Epithelial cell of esophagus (primary cell): ENCODE results near the gene ACSL5.
"Not testable (repeated sequence)": the region's sequence is repeated elsewhere in the genome, so short reads cannot be mapped to it uniquely, and the experiment has no call there.

Experiments
- DNase-seq: peaks from one replicate; pipeline ENCODE4 v3.0.0; 2010; ENCODE audit warnings: low read depth
- H3K4me3 ChIP-seq: 2 replicates; pipeline ENCODE4 v1.5.1; 2011; ENCODE audit warnings: mild to moderate bottlenecking, low read length, control low read depth
- TF ChIP-seq, protein P1 (sequence below): IDR thresholded peaks from 2 replicates; pipeline ENCODE4 v1.5.1; 2011; ENCODE audit warnings: low read depth, mild to moderate bottlenecking, low read length, control low read depth, inconsistent platforms; ENCODE audit not compliant: insufficient read depth; ENCODE audit errors: missing control alignments

The ACSL5 gene

DNA sequence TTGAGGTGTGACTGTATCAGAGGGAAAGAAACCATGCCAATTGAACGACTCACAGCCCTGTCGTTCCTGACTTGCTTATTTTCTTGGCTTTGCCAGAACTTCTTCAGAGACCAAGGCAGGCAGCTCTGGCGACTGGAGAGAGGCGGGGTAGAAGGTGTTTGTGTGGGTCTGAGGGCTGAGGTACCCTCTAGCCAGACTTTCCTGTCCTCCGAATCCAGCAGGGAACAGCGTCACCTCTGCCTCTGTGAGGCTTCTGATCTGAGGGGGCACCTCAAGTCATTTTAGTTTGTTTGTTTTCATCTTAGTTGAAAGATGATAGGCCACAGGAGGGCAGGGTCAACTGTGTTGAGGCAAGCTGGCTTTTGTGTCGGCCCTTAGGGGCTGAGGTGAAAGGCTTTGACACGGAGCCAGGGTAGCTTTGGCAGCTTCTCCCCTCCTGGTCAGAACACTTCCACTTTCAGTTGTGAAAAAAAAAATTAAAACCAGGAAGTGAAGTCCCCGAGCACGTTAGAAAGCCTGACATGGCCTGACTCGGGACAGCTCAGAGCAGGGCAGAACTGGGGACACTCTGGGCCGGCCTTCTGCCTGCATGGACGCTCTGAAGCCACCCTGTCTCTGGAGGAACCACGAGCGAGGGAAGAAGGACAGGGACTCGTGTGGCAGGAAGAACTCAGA lies 1.9 kb downstream of the ACSL5 start:
- no peak overlapping the region for H3K4me3 ChIP-seq
- DNase-seq, result peak; percentile 18
- TF ChIP-seq, protein P1, sequence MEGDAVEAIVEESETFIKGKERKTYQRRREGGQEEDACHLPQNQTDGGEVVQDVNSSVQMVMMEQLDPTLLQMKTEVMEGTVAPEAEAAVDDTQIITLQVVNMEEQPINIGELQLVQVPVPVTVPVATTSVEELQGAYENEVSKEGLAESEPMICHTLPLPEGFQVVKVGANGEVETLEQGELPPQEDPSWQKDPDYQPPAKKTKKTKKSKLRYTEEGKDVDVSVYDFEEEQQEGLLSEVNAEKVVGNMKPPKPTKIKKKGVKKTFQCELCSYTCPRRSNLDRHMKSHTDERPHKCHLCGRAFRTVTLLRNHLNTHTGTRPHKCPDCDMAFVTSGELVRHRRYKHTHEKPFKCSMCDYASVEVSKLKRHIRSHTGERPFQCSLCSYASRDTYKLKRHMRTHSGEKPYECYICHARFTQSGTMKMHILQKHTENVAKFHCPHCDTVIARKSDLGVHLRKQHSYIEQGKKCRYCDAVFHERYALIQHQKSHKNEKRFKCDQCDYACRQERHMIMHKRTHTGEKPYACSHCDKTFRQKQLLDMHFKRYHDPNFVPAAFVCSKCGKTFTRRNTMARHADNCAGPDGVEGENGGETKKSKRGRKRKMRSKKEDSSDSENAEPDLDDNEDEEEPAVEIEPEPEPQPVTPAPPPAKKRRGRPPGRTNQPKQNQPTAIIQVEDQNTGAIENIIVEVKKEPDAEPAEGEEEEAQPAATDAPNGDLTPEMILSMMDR, result no peak

GRCh38 chr10:112376396-112376790 lies 2.5 kb downstream of the ACSL5 start:
- DNase-seq, result no peak
- no peak overlapping the region for H3K4me3 ChIP-seq
- TF ChIP-seq, protein P1, result no peak

GRCh38 chr10:112377116-112377515 lies 3.2 kb downstream of the ACSL5 start:
- DNase-seq, H3K4me3 ChIP-seq: not testable (repeated sequence)

DNA sequence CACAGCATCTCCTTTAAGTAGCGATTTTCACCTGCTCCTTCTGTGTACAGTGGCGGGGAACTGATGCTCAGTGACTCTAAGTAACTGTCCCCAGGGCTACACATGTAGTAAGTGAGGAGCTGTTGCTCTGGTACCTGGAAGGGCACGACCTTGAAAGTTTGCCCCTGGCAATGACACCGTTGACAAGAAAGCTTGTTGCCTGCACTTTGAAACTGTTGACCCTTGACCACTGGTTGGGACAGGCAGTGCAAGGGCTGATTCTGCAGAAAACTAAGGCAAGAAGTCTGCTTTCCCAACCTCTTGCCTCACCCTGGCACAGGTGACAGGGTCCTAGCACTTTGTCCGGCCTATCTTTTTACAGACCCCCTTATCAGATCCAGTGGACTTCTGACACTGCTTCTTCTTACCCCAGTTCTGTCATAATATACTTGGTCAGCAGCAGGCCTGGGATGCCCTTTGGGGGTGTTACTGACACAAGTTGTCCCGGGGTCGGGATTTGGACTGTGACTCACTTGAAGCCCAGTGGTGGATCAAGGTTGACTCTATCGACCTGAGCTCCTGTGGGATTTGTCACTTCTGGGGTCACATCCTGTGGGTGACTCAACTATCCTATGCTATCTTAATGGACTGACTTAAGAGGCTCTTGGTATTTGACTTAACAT lies 5.8 kb downstream of the ACSL5 start:
- no peak overlapping the region for H3K4me3 ChIP-seq
- TF ChIP-seq, protein P1, result no peak
- DNase-seq, result no peak

GRCh38 chr10:112382515-112383235 lies 8.8 kb downstream of the ACSL5 start:
- DNase-seq, result no peak
- TF ChIP-seq, protein P1, result no peak
- no peak overlapping the region for H3K4me3 ChIP-seq

- DNase-seq, result peak; percentile 23
- no peak overlapping the region for H3K4me3 ChIP-seq
- TF ChIP-seq, protein P1, result no peak
Measured at GRCh38 chr10:112383325-112383724, 9.4 kb downstream of the ACSL5 start.

DNA sequence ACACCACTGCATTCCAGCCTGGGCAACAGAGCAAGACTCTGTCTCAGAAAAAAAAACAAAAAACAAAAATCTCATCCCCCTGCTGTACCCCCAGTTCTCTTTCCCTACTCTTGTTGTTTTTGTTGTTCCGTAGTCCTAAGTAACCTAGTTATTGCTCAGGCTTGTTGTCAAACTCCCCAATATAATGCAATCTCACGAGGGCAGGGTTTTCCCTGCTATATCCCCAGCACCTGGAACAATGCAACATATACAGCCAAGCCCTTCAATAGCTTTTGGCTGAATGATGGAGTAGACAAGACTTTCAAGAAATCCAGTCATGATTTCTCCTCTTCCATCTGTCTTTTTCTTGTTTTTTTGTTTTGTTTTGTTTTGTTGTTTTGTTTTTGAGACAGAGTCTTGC lies 10.2 kb downstream of the ACSL5 start:
- no peak for DNase-seq
- H3K4me3 ChIP-seq, result no peak overlapping the region
- TF ChIP-seq, protein P1, result no peak
